ENCODE measurements around the gene CHML. TPM values are rescaled to one million over a fixed set of nuclear protein-coding genes. Genes with fewer than 3 reads are reported as not detected.
A peak's percentile ranks its signal among the peaks of the same experiment; 100 is the strongest.

The CHML gene
- total RNA-seq, 1 experiment from 2014 or later: 55.4 TPM

DNA sequence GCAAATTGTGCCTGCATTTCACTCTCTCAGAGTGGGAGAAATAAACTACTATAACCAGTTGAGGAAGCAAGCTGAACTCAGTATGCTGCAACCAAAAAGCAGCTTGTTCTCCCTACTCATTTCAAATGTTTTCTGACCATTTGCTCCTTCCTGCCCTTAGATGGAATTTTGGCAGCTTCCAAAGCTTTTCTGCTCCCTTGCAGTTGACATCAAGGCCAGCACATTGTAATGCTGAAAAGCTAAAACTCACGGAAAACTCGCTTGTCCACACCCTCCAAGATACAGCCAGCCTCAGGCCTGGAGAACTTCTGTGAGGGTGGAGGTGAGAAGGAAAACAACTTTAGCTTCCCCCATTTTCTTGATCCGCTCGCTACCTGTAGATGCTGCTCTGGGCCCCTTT is 5.0 kb upstream of the CHML start:
- DNase-seq (ENCODE audit: low spot score): no peak

- DNase-seq (ENCODE audit: low spot score): no peak
These were observed 4.1 kb upstream of the CHML start for GRCh38 chr1:241644259-241644658.

DNA sequence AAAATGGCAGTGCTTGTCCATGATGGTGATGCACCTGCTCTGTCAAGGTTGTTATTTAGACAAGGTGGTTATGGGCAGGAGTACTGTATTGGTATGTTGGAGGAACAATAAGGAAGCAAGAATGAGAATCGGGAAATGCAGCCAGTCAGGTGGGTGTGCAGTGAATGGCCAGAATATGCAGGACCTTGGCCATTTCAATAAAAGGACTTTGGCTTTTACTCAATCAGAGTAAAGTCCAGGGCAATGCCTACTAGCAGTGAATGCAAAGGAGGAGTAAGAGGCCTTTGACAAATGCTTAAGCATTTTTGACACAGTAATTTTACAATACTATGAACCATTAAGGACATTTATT is 2.4 kb upstream of the CHML start:
- DNase-seq (ENCODE audit: low spot score): no peak

DNA sequence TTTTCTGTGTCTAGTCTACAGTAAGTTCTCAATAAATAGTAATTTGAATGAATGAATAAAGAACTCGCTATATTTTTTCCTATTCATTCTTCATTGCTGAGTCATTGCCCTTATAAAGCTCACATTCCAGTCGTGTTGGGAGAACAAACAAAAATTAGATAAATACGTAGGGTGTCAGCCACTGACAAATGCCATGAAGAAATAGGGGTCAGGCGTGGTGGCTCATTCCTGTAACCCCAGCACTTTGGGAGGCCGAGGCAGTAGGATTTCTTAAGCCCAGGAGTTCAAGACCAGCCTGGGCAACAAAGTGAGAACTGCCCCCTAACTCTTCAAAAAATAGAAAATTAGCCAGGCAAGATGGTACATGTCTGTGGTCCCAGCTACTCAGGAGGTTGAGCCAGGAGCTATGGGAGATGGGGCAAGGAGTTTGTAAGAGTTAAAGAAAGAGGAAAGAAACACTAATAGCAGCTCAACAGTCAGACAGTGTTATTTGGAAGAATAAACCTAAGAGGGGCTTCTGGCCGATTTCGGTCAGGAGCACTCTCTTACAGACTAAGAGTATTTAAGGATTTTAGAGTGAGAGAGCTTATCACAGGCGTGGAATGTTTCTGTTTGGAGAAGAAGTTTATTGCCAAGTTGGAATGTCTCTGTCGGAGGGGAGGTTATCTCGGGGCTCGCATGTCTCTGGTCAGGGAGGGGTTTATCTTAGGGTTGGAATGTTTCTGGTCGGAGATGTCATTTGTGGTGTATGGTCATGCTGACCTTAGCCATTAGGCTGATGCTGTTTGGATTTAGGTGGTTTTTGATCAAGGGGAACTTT is 1.8 kb upstream of the CHML start:
- DNase-seq (ENCODE audit: low spot score): peak; percentile 91

DNA sequence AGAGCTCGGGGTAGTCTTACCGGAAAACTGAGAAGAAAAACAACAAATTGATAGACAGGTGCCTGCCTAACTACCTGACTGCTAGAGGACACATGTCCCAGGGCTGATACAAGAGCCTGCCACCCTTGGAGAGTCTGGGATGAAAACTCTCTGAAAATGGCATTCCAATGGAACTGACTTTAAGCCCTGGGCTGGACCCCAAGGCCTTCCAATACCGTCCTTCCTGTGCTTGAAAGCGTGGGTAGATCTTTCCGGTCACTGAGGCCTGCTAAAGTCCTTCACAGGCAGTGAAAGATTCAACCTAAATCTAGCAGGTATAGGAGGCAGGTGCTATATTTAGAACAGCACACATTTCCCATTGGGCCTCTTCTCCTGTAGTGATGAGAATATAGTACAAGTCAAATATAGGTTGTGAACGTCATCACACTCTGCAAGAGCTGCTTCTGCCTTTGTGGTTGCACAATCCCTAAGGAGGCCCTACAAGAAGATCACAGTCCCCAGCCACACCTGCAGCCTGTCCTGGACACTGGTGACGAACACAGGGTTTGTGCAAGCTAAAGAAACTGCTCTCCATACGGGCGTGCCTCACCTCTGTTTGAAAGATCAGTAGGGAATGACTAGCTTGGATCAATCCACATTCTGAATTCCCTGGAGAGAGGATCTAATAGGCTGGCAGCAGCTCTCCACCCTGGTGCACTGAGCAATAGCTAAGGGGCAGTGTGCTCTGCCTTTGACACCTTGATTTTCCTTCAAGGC is 876 bp upstream of the CHML start:
- no peak for DNase-seq (ENCODE audit: low spot score)

GRCh38 chr1:241639623-241640148 is 483 bp downstream of the CHML start:
- DNase-seq (ENCODE audit: low spot score): no peak

DNA sequence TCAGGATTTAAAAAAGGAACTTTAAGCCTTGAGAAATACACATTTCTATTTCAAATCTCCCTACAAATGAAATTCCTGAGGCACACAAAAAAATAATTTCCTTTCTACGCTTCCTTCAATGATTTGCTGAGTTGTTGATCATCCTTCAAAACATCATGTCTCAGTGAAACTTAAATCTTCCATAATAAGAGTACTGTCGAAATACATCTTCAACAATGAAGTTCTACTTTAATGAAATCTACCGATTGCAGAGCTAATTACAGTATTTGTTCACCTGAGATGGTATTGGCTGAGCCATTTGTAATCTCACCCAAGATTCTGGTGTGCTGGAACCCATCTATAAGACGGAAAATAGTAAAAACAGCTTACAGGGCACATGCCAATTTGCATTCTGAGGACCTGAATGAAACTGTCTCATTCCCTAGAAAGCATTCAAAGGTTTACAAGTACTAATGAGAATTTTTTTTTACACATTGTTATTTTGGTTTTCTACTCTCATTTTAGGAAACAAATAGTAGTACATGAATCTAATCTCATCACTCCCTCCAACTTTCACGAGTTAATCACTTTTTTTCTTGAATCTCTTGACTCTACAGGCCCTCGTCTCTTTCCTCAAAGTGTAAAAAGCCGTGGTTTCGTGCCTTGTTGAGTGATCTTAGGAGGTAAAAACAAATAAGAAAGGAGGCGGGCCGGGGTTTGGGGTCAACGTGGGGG is 1.1 kb downstream of the CHML start:
- DNase-seq (ENCODE audit: low spot score): no peak

GRCh38 chr1:241638099-241638682 is 2.0 kb downstream of the CHML start:
- no peak for DNase-seq (ENCODE audit: low spot score)

DNA sequence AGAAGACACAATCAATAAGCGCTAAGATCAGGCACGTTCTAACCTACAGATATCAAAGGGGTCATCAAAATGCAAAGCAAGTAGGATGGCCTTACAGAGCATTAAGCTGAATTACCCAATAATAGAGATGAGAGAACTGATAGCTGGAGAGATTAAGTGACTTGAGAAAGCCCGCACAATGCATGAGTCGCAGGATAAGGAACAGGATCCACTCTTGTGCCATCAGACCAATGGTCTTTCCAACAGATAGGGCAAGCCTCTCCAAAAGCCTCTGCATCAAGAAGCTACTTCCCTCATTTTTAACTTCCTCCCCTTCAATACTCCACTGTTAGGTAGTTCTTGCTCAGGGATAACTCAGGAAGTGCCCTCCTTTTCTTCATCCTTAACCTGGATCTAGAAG is 2.6 kb downstream of the CHML start:
- no peak for DNase-seq (ENCODE audit: low spot score)

DNA sequence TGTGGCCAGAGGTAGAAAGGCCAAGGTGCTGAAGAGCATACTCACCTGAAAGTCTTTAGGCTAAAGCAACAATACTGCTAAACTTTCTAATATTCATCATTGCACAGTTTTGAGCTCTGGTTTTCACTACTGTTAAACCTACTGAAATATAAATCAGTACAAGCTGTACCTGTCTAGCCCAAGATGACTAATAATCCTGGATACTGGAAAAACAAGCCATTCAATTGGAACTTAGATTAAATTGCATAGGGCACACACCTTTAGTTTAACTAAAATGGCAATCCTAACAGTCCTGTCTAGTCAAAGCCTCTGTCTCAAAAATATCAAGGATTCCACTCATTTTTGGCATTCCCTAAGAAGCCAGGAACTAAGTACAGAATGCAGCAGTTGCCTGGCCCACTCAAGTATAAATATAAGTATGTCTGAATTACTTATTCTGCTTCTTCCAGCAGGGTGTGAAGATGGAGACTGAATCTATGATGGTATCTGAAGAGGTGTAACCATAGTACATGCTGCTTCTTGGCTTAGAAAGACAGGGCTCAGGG is 3.1 kb downstream of the CHML start:
- no peak for DNase-seq (ENCODE audit: low spot score)

DNA sequence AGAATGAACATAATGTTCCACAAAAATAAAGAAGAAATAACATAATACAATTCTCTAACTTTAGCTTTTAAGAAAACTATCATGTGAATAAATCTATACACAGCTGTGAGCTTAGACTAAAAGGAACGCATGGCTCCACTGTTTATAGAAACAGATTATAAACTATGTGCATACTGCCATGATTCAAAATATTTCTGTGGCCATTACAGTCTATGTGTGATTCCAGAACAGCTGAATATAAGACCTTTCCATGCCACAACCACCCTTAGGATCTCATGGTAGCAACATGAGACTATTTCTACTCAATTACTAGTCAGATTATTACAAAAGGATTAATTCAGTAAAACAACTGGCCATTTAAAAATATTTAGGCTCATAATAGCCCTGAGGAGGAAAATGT is 3.9 kb downstream of the CHML start:
- DNase-seq (ENCODE audit: low spot score): no peak

DNA sequence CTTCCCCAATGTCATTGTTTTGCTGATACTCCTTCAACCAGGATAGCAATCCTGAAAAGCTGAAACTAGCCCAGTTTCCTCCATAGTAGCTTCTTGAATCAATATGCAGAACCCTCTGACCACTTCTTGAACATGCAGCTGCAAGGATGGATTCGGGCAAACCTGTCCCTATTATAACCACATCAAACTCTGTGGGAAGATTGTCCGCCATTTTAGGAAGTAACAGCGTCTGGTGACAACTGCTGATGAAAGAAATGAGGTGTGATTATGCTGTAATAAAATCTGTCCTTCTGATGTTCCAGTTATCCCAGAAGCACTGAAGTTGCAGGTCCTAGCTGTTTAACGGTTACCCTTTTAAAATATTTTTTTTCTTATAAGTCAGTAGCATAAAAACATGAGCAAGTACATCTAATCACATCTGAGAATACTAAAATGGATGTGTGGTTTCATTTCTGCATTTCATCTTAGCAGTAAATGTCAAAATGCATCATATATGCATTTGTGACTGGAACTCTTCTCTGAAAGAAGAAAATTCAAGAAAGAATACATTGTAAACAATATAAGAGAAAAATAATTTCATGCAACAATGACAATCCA is 4.5 kb downstream of the CHML start:
- no peak for DNase-seq (ENCODE audit: low spot score)

DNA sequence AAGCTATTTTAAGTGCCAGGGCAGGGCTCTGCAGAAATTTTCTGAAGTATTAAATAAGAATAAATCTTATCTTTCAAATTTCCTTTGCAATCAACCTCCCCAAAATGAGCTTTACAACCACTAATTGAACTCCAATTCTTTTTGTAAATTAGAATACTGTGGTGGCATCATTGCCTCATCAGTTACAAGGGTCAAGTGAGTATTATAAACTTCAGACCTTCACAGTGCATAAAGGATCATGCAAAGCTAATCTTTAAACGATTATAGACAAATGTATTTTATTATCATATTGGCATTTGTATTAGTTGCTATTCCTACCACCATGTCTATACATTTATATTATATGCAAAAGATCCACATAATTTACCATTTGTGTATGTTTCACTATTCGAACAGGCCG is 7.2 kb downstream of the CHML start:
- DNase-seq (ENCODE audit: low spot score): no peak

- no peak for DNase-seq (ENCODE audit: low spot score)
These were observed 8.5 kb downstream of the CHML start for GRCh38 chr1:241631674-241632073.

DNA sequence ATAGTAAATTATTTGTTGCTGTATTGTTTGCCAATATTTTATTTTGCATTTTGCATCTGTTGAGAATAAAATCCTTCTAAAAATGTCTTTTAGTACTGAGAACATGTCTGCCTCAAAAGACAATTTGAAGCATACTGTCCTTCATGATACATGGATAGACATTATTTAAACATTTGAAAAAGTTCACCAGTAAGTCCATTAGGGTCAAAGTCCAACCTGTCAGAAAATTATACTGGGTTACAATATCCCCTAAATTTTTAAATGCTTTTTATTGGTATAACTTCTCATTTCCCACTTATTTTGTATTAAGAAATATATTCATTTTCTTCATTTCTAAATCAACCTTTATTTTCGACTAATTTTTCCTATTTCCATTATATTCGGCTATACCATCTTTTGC is 9.3 kb downstream of the CHML start:
- DNase-seq (ENCODE audit: low spot score): no peak

DNA sequence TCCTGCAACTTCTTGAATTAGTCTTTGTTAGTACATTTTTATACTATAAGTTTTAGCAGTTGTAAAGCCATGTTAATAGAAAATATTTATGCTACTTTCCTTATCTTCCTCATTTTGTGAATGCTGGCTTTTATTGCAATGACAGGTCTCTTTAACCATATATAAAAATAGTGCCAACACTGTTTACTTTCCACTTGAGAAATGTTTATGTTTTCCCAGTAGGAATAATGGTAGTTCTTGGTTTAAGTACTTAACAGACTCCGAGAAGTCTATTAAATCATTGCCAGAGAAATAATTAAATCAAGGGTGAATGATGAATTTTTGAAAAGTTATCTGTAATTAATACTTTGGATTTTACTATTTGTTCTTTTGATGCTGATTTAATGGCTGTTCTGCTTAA is 9.7 kb downstream of the CHML start:
- DNase-seq (ENCODE audit: low spot score): no peak

DNA sequence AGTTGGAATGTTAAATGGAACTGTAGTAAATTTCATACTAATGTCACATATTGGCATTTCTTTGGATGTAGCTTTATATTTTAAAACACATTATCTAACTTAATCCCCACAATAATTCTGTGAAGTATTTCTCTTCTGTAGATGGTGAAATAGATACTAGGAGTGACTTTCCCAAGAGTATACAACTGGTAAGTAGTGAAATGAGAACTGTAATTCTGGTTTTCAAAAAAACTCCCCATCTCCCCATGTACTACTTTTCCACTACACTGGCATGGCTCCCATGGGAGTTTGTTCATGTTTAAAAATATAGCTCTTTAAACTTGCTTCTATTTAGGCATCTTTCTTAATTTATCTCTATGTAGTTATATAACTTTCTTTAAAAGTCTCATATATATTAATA is 10.2 kb downstream of the CHML start:
- DNase-seq (ENCODE audit: low spot score): no peak

- peak; percentile 81 for DNase-seq (ENCODE audit: low spot score)
These were observed 12.5 kb downstream of the CHML start for GRCh38 chr1:241627453-241628259.

- DNase-seq (ENCODE audit: low spot score): no peak
These were observed 15.2 kb downstream of the CHML start for GRCh38 chr1:241624935-241625334.

- no peak for DNase-seq (ENCODE audit: low spot score)
These were observed 17.5 kb downstream of the CHML start for GRCh38 chr1:241622669-241623068.

- DNase-seq (ENCODE audit: low spot score): no peak
These were observed 22.7 kb downstream of the CHML start for GRCh38 chr1:241617426-241617825.
